H9 (cell line): ENCODE measurements around the gene CPA2. TPM values are rescaled to one million over a fixed set of nuclear protein-coding genes. Genes with fewer than 3 reads are reported as not detected.

Experiments
- DNase-seq: peaks from one replicate; pipeline ENCODE4 v3.0.0-alpha.2; 2017
- H2AFZ ChIP-seq: one replicate; pipeline ENCODE4 v1.6.1; 2013; ENCODE audit warnings: mild to moderate bottlenecking, low read length, control low read depth, moderate library complexity
- H2AK5ac ChIP-seq: 2 replicates; pipeline ENCODE4 v1.6.1; 2013; ENCODE audit warnings: low read length, control low read depth, mixed read lengths; ENCODE audit not compliant: insufficient read length
- H2BK120ac ChIP-seq: one replicate; pipeline ENCODE4 v1.6.1; 2013; ENCODE audit warnings: low read depth, mild to moderate bottlenecking, low read length, control low read depth, inconsistent platforms; ENCODE audit not compliant: poor library complexity, severe bottlenecking
- H2BK12ac ChIP-seq: 2 replicates; pipeline ENCODE4 v1.6.1; 2013; ENCODE audit warnings: low read length, control low read depth, mixed read lengths, low read depth; ENCODE audit not compliant: insufficient read length
- H2BK15ac ChIP-seq: 2 replicates; pipeline ENCODE4 v1.6.1; 2013; ENCODE audit warnings: low read depth, low read length, control low read depth
- H2BK20ac ChIP-seq: one replicate; pipeline ENCODE4 v1.6.1; 2013; ENCODE audit warnings: low read depth, mild to moderate bottlenecking, low read length, control low read depth, inconsistent platforms; ENCODE audit not compliant: poor library complexity, severe bottlenecking
- H2BK5ac ChIP-seq: 2 replicates; pipeline ENCODE4 v1.6.1; 2013; ENCODE audit warnings: low read length, control low read depth, mixed read lengths; ENCODE audit not compliant: insufficient read length
- H3K14ac ChIP-seq: 2 replicates; pipeline ENCODE4 v1.6.1; 2013; ENCODE audit warnings: low read length, control low read depth; ENCODE audit not compliant: insufficient read depth
- H3K18ac ChIP-seq: 2 replicates; pipeline ENCODE4 v1.6.1; 2013; ENCODE audit warnings: low read depth, mild to moderate bottlenecking, mixed read lengths, low read length, control low read depth; ENCODE audit not compliant: insufficient read length
- H3K23ac ChIP-seq: 2 replicates; pipeline ENCODE4 v1.6.1; 2013; ENCODE audit warnings: low read length, control low read depth, mixed read lengths, low read depth; ENCODE audit not compliant: insufficient read length
- H3K23me2 ChIP-seq: 2 replicates; pipeline ENCODE4 v1.6.1; 2013; ENCODE audit warnings: low read depth, mild to moderate bottlenecking, mixed read lengths, low read length, control low read depth; ENCODE audit not compliant: insufficient read length, poor library complexity, severe bottlenecking
- H3K27ac ChIP-seq: 2 replicates; pipeline ENCODE4 v1.5.1; 2013; ENCODE audit warnings: low read length, control low read depth, mixed read lengths, low read depth; ENCODE audit not compliant: insufficient read length
- H3K27me3 ChIP-seq: 2 replicates; pipeline ENCODE4 v1.6.1; 2013; ENCODE audit warnings: low read length, control low read depth, inconsistent platforms; ENCODE audit not compliant: insufficient read depth
- H3K4ac ChIP-seq: 2 replicates; pipeline ENCODE4 v1.6.1; 2013; ENCODE audit warnings: low read depth, mild to moderate bottlenecking, control low read depth, inconsistent platforms, low read length, moderate library complexity
- H3K4me1 ChIP-seq: 2 replicates; pipeline ENCODE4 v1.6.1; 2013; ENCODE audit warnings: low read length, control low read depth, inconsistent platforms; ENCODE audit not compliant: insufficient read depth
- H3K4me2 ChIP-seq: 2 replicates; pipeline ENCODE4 v1.6.1; 2013; ENCODE audit warnings: low read length, control low read depth, mixed read lengths; ENCODE audit not compliant: insufficient read length, insufficient read depth
- H3K56ac ChIP-seq: 2 replicates; pipeline ENCODE4 v1.6.1; 2013; ENCODE audit warnings: low read depth, mild to moderate bottlenecking, mixed read lengths, low read length, control low read depth; ENCODE audit not compliant: insufficient read length
- H3K79me1 ChIP-seq: 2 replicates; pipeline ENCODE4 v1.6.1; 2013; ENCODE audit warnings: low read depth, mild to moderate bottlenecking, moderate library complexity, low read length, control low read depth, inconsistent platforms; ENCODE audit not compliant: insufficient read depth, poor library complexity, severe bottlenecking
- H3K79me2 ChIP-seq: 2 replicates; pipeline ENCODE4 v1.6.1; 2013; ENCODE audit warnings: low read length, control low read depth, inconsistent platforms; ENCODE audit not compliant: insufficient read depth
- H3K9ac ChIP-seq: 2 replicates; pipeline ENCODE4 v1.6.1; 2013; ENCODE audit warnings: low read length, control low read depth, mixed read lengths; ENCODE audit not compliant: insufficient read length; ENCODE audit errors: extremely low read depth
- H3K9me3 ChIP-seq: one replicate; pipeline ENCODE4 v1.6.1; 2013; ENCODE audit warnings: low read depth, low read length, inconsistent platforms; ENCODE audit not compliant: control insufficient read depth
- H3T11ph ChIP-seq: one replicate; pipeline ENCODE4 v1.6.1; 2013; ENCODE audit warnings: mild to moderate bottlenecking, low read length, control low read depth, inconsistent platforms
- H4K20me1 ChIP-seq: one replicate; pipeline ENCODE4 v1.6.1; 2013; ENCODE audit not compliant: control insufficient read depth, insufficient read length, insufficient read depth
- H4K5ac ChIP-seq: 2 replicates; pipeline ENCODE4 v1.6.1; 2013; ENCODE audit warnings: low read depth, mild to moderate bottlenecking, mixed read lengths, low read length, control low read depth; ENCODE audit not compliant: insufficient read length
- H4K8ac ChIP-seq: replicated peaks from 2 replicates; pipeline ENCODE4 v1.6.1; 2013; ENCODE audit warnings: low read length, control low read depth, mixed read lengths, low read depth; ENCODE audit not compliant: insufficient read length
- H4K91ac ChIP-seq: 2 replicates; pipeline ENCODE4 v1.6.1; 2013; ENCODE audit warnings: low read depth, mild to moderate bottlenecking, moderate library complexity, mixed read lengths, low read length, control low read depth; ENCODE audit not compliant: insufficient read length
- H3K27ac Mint-ChIP-seq, 3 experiments: 2 replicates in 2 of 3; 3 replicates in 1 of 3; pipeline ENCODE4 v1.8.0; 2020 to 2021; ENCODE audit warnings: mixed read lengths in 3 of 3, mild to moderate bottlenecking in 1 of 3, moderate library complexity in 1 of 3
- H3K27me3 Mint-ChIP-seq: 2 replicates; pipeline ENCODE4 v1.8.0; 2021; ENCODE audit warnings: low read depth, mild to moderate bottlenecking, moderate library complexity, mixed read lengths
- H3K36me3 Mint-ChIP-seq, 3 experiments: 2 replicates in 2 of 3; 3 replicates in 1 of 3; pipeline ENCODE4 v1.8.0; 2020 to 2021; ENCODE audit warnings: low read depth in 3 of 3, mixed read lengths in 3 of 3; ENCODE audit not compliant: insufficient read depth in 1 of 3
- H3K4me1 Mint-ChIP-seq, 2 experiments: 2 replicates each; pipeline ENCODE4 v1.8.0; 2020; ENCODE audit warnings: mixed read lengths in 2 of 2
- H3K4me3 Mint-ChIP-seq, 2 experiments: 2 replicates in 1 of 2; 3 replicates in 1 of 2; pipeline ENCODE4 v1.8.0; 2020 to 2021; ENCODE audit warnings: mild to moderate bottlenecking in 2 of 2, mixed read lengths in 2 of 2, moderate library complexity in 1 of 2
- H3K9me3 Mint-ChIP-seq, 2 experiments: 2 replicates in 1 of 2; 3 replicates in 1 of 2; pipeline ENCODE4 v1.8.0; 2020; ENCODE audit warnings: mild to moderate bottlenecking in 2 of 2, mixed read lengths in 2 of 2, moderate library complexity in 1 of 2
- CTCF ChIP-seq: fragments of 200-600 bp; sonication (generic); conservative IDR thresholded peaks from 3 replicates; pipeline ENCODE4 v1.8.0; 2021; ENCODE audit warnings: antibody characterized with exemption, mild to moderate bottlenecking
- WGBS: extraction: QIAGEN DNeasy Blood & Tissue Kit; methylation state at CpG from one replicate; pipeline ENCODE4 v1.1.7; 2013; ENCODE audit warnings: missing lambda C conversion rate, low lambda C conversion rate, mixed read lengths; ENCODE audit not compliant: insufficient read length; ENCODE audit errors: extremely low coverage; 5-methylcytosine and 5-hydroxymethylcytosine counted together
- total RNA-seq: library from RNA; stranded (reverse); gene quantifications from 2 replicates; pipeline ENCODE4 v1.2.1, GENCODE V29; 2021

Gene CPA2
- total RNA-seq, 1 experiment from 2014 or later: not detected

DNA sequence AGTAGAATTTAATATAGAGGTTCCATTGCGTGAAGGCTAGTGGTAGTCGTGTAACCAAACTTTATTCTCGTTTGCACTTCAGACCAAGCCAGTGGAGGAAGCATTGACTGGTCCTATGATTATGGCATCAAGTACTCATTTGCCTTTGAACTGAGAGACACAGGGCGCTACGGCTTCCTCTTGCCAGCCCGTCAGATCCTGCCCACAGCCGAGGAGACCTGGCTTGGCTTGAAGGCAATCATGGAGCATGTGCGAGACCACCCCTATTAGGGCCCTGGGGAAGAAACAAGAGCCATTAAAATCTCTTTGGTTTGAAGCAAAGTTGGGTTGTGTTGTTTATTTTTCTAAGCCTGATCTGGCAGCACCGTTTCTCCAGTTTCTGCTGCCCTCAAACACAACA, 22.8 kb downstream of the CPA2 start:
- Histone ChIP-seq H4K8ac (no peak overlapping the region), H4K91ac (no peak overlapping the region), H3K4me1 (no peaks in the 10 kb centered on the region), H2AFZ (no peak overlapping the region), H3K56ac (no peak overlapping the region), H3T11ph (no peak overlapping the region), H3K18ac (no peak overlapping the region), H3K9me3 (no peaks in the 10 kb centered on the region), H4K5ac (no peak overlapping the region), H2BK20ac (no peak overlapping the region), H2BK120ac (no peak overlapping the region), H4K20me1 (no peaks in the 10 kb centered on the region), H3K4me2 (no peak overlapping the region), H2BK5ac (no peak overlapping the region), H3K9ac (no peak overlapping the region), H3K23me2 (no peaks in the 10 kb centered on the region), H3K27me3 (no peaks in the 10 kb centered on the region), H2BK15ac (no peak overlapping the region), H2BK12ac (no peak overlapping the region), H3K23ac (no peak overlapping the region), H3K27ac (no peak overlapping the region), H3K4ac (no peak overlapping the region), H2AK5ac (no peak overlapping the region), H3K79me2 (no peaks in the 10 kb centered on the region), H3K14ac (no peak overlapping the region; the same call in 1 of the 2 replicates), H3K79me1 (no peaks in the 10 kb centered on the region)
- H3K27me3 Mint-ChIP-seq: no peaks in the 10 kb centered on the region; the same call in 1 of the 2 replicates
- no peak for TF ChIP-seq CTCF
- no peak for DNase-seq
- peaks cover 0 to 7% of the 10 kb centered on the region in 2 experiments; a peak in 2 of 5 replicates for H3K9me3 Mint-ChIP-seq
- no peaks in the 10 kb centered on the region; a peak in 1 of 4 replicates for H3K4me1 Mint-ChIP-seq
- no CpG with 5 or more reads among the region's 9 CpGs for WGBS
- no peaks in the 10 kb centered on the region; a peak in 1 of 7 replicates for H3K36me3 Mint-ChIP-seq
- H3K4me3 Mint-ChIP-seq: no peak overlapping the region
- no peak overlapping the region for H3K27ac Mint-ChIP-seq
